GM20000 (cell line): Measurements from ENCODE around the gene GORASP1.

Experiments used
- DNase-seq: peaks from one replicate; pipeline ENCODE4 v3.0.0; 2012; ENCODE audit warnings: low spot score
- CTCF ChIP-seq: IDR thresholded peaks from 2 replicates; pipeline ENCODE4 v1.5.1; 2012; ENCODE audit warnings: mild to moderate bottlenecking, control low read depth; ENCODE audit errors: extremely low read depth, missing control alignments

Gene GORASP1

GRCh38 chr3:39139442-39139841 lies 32.0 kb upstream of the GORASP1 start:
- no peak for DNase-seq
- no peak for TF ChIP-seq CTCF

GRCh38 chr3:39138804-39139415 lies 31.5 kb upstream of the GORASP1 start:
- TF ChIP-seq CTCF, result no peak
- DNase-seq, result no peak

GRCh38 chr3:39137991-39138803 lies 30.8 kb upstream of the GORASP1 start:
- no peak for DNase-seq
- TF ChIP-seq CTCF, result no peak

- no peak for DNase-seq
- TF ChIP-seq CTCF, result no peak
These were observed 30.1 kb upstream of the GORASP1 start for GRCh38 chr3:39137435-39137936.

GRCh38 chr3:39136533-39137434 lies 29.4 kb upstream of the GORASP1 start:
- no peak for DNase-seq
- no peak for TF ChIP-seq CTCF

GRCh38 chr3:39135170-39135805 lies 27.9 kb upstream of the GORASP1 start:
- DNase-seq, result no peak
- TF ChIP-seq CTCF, result no peak
